Esophagus muscularis mucosa (tissue), 4 donors: ENCODE measurements around the gene DSC1. TPM values are rescaled to one million over a fixed set of nuclear protein-coding genes. Genes with fewer than 3 reads are reported as not detected.

Experiments
- DNase-seq: peaks from one replicate; pipeline ENCODE4 v3.0.0-alpha.2; 2017; ENCODE audit errors: extremely low spot score
- H3K27ac ChIP-seq, 4 donors: fragments of 200-600 bp; sonication (generic); replicated peaks in 1 of 4; 1 replicate in 3 of 4; 2 replicates in 1 of 4; pipeline ENCODE4 v1.5.1; 2016 to 2019; ENCODE audit warnings: mild to moderate bottlenecking in 1 of 4
- H3K27me3 ChIP-seq, 4 donors: fragments of 200-600 bp; sonication (generic); one replicate each; pipeline versions ENCODE4 v1.5.1 to v1.6.0; 2016 to 2019
- H3K36me3 ChIP-seq, 4 donors: fragments of 200-600 bp; sonication (generic); one replicate each; pipeline ENCODE4 v1.5.1; 2016 to 2019
- H3K4me1 ChIP-seq, 4 donors: fragments of 200-600 bp; sonication (generic); one replicate each; pipeline ENCODE4 v1.5.1; 2016 to 2019
- H3K4me3 ChIP-seq, 4 donors: fragments of 200-600 bp; sonication (generic); 1 replicate in 2 of 4; 2 replicates in 2 of 4; pipeline ENCODE4 v1.5.1; 2016 to 2019; ENCODE audit warnings: mild to moderate bottlenecking in 4 of 4, moderate library complexity in 1 of 4
- H3K9me3 ChIP-seq, 4 donors: fragments of 200-600 bp; sonication (generic); 1 replicate in 3 of 4; 2 replicates in 1 of 4; pipeline ENCODE4 v1.5.1; 2016 to 2019
- EP300 ChIP-seq: sonication (generic); formaldehyde crosslinking; IDR thresholded peaks from one replicate; pipeline ENCODE4 v1.6.1; 2017; ENCODE audit warnings: antibody characterized with exemption
- POLR2A ChIP-seq: fragments of 450-650 bp; IDR thresholded peaks from one replicate; pipeline ENCODE4 v1.6.1; 2017; ENCODE audit warnings: antibody characterized with exemption, moderate library complexity, mild to moderate bottlenecking, low read depth
- POLR2AphosphoS5 ChIP-seq, 2 donors: sonication (generic); formaldehyde crosslinking; IDR thresholded peaks; one replicate each; pipeline ENCODE4 v1.6.1; 2017; ENCODE audit warnings: antibody characterized with exemption in 2 of 2
- WGBS: methylation state at CpG from one replicate; pipeline ENCODE4 v1.1.5; 2018; 5-methylcytosine and 5-hydroxymethylcytosine counted together
- intact Hi-C: fragments of 100-400 bp; cut with DNase I; formaldehyde crosslinking; loops from one replicate; pipeline ENCODE4 v1.15.1; 2023
- total RNA-seq, 4 donors: library from RNA; depleted of rRNA; stranded (reverse); fragments of >200 nt; gene quantifications; one replicate each; pipeline versions ENCODE4 v1.1.0 to v1.2.1, GENCODE V29; 2016
- TF ChIP-seq, protein P1 (sequence below), 3 experiments: fragments of 200-600 bp in 2 of 3; fragments of 450-650 bp in 1 of 3; sonication (generic) in 2 of 3; IDR thresholded peaks; one replicate each; pipeline ENCODE4 v1.5.1; 2017 to 2019; ENCODE audit warnings: antibody characterized with exemption in 3 of 3, mild to moderate bottlenecking in 2 of 3, moderate library complexity in 1 of 3

DSC1 gene
- total RNA-seq, 4 donors from 2014 or later = not detected

- no peak for DNase-seq
- H3K4me3 ChIP-seq = peak within 1 kb of the TSS; percentile 56 to 59 (median 58)
These were observed 60.5 kb downstream of the DSC1 start, which contains the start of gene DSC2 for GRCh38 chr18:31102025-31102684. DSC2 (minus strand) TSS chr18:31102421; CDS start chr18:31101971, 450 bp downstream.

DNA sequence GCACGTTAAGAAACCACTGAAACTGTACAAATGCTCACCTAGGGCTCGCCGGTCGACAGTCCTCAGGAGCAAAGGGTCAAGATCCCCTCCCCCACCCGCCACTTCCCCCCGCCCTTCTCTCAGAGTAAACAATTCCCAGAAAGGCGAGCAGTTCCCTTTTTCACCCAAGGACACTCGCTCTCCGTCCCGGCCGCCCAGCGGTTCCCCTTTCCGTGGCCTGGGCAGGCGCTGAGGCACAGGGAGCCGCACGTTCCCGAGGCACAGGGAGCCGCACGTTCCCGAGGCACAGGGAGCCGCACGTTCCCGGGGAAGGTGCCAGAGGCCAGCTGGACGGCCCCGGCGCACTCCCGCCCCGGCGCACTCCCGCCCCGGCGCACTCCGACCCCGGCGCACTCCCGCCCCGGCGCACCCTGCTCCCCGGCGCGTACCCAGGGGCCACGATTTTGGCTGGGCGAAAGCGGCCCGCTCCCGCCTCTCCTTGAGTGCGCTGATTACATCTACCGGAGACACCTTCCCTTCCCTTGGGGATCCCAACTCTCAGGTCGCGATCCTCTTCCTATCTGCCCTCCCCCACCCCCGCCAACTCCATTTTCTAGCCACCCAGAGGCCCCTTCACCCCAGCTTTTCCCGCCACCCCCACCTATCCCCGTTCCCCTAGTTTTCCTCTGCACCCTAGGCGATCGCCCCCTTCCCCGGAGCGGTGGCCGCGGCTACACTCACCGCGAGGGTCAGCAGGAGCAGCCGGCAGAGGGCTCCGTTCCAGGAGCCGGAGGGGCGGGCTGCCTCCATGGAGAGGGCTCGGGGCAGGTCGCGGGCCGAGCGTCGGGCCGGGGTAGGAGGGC is 61.3 kb downstream of the DSC1 start:
- H3K9me3 ChIP-seq = no peaks in the 10 kb centered on the region
- peaks cover 0 to 29% (median 0%) of the 10 kb centered on the region in 4 donors for H3K27me3 ChIP-seq
- H3K4me3 ChIP-seq = peak overlapping the region; percentile 56 to 59 (median 58)
- peaks cover 0 to 16% (median 11%) of the 10 kb centered on the region in 4 donors for H3K4me1 ChIP-seq
- intact Hi-C loops = no loop called here
- TF ChIP-seq POLR2A (no peak), POLR2AphosphoS5 (IDR thresholded peaks at IDR 0.05) (peak; percentile 14 to 43)
- H3K36me3 ChIP-seq = no peaks in the 10 kb centered on the region
- WGBS = 0% methylated on average over 23 of the region's 72 CpGs
- DNase-seq = no peak
- peak overlapping the region; percentile 58 to 70 (median 62) for H3K27ac ChIP-seq

More at GRCh38 chr18:31102025-31102684, 60.5 kb downstream of the DSC1 start, which contains the start of gene DSC2:
- peak within 1 kb of the TSS; percentile 58 to 70 (median 62) for H3K27ac ChIP-seq
- intact Hi-C loops = no loop called here
- H3K36me3 ChIP-seq = no peaks in the 10 kb centered on the region
- WGBS = 8% methylated on average over 23 of the region's 44 CpGs
- H3K4me1 ChIP-seq = peaks cover 0 to 16% (median 11%) of the 10 kb centered on the region in 4 donors
- peaks cover 0 to 29% (median 0%) of the 10 kb centered on the region in 4 donors for H3K27me3 ChIP-seq
- no peak for TF ChIP-seq EP300
- TF ChIP-seq, protein P1, sequence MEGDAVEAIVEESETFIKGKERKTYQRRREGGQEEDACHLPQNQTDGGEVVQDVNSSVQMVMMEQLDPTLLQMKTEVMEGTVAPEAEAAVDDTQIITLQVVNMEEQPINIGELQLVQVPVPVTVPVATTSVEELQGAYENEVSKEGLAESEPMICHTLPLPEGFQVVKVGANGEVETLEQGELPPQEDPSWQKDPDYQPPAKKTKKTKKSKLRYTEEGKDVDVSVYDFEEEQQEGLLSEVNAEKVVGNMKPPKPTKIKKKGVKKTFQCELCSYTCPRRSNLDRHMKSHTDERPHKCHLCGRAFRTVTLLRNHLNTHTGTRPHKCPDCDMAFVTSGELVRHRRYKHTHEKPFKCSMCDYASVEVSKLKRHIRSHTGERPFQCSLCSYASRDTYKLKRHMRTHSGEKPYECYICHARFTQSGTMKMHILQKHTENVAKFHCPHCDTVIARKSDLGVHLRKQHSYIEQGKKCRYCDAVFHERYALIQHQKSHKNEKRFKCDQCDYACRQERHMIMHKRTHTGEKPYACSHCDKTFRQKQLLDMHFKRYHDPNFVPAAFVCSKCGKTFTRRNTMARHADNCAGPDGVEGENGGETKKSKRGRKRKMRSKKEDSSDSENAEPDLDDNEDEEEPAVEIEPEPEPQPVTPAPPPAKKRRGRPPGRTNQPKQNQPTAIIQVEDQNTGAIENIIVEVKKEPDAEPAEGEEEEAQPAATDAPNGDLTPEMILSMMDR (IDR thresholded peaks at IDR 0.05) = no peak
- no peak for TF ChIP-seq POLR2AphosphoS5 (IDR thresholded peaks at IDR 0.05)
- TF ChIP-seq POLR2A = no peak
- H3K9me3 ChIP-seq = no peaks in the 10 kb centered on the region

GRCh38 chr18:31100436-31101182 is 62.0 kb downstream of the DSC1 start:
- DNase-seq = no peak
- H3K36me3 ChIP-seq = no peaks in the 10 kb centered on the region
- peaks cover 0 to 29% (median 0%) of the 10 kb centered on the region in 4 donors for H3K27me3 ChIP-seq
- WGBS = 20% methylated on average over 23 of the region's 23 CpGs
- peak overlapping the region; percentile 58 to 70 (median 62) for H3K27ac ChIP-seq
- no peaks in the 10 kb centered on the region for H3K9me3 ChIP-seq
- H3K4me1 ChIP-seq = peaks cover 0 to 16% (median 11%) of the 10 kb centered on the region in 4 donors
- no peak for TF ChIP-seq EP300
- no peak for TF ChIP-seq POLR2AphosphoS5 (IDR thresholded peaks at IDR 0.05)
- no peak for TF ChIP-seq POLR2A
- peak overlapping the region; percentile 56 to 59 (median 58) for H3K4me3 ChIP-seq
- intact Hi-C loops = no loop called here

GRCh38 chr18:31099450-31100230 is 63.0 kb downstream of the DSC1 start:
- 86% methylated on average over 10 of the region's 10 CpGs for WGBS
- no peaks in the 10 kb centered on the region for H3K9me3 ChIP-seq
- TF ChIP-seq POLR2AphosphoS5 (IDR thresholded peaks at IDR 0.05) (no peak), POLR2A (no peak), EP300 (no peak)
- TF ChIP-seq, protein P1 (IDR thresholded peaks at IDR 0.05) = no peak
- intact Hi-C loops = no loop called here
- peaks cover 0 to 29% (median 0%) of the 10 kb centered on the region in 4 donors for H3K27me3 ChIP-seq
- no peak overlapping the region for H3K27ac ChIP-seq
- DNase-seq = no peak
- H3K4me3 ChIP-seq = no peak overlapping the region
- no peaks in the 10 kb centered on the region for H3K36me3 ChIP-seq
- H3K4me1 ChIP-seq = peaks cover 0 to 16% (median 11%) of the 10 kb centered on the region in 4 donors

DNA sequence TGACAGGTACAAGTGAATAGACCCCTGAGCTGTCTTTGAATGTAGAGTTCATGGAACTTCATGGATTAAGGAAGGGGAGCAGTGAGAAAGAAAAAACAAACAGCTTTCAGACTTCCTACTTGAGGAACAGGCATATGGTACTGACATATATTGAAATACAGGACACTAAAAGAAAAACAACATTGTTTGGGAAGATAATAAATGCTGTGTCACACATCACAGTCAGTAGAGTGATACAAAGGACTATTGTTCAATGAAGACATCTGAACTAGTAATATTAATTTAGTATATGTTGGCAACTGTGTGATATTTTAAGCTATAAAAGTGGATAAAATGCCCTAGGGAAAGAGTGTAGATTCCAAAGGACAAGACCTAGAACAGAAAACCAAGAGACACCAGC is 63.8 kb downstream of the DSC1 start:
- intact Hi-C loops = no loop called here
- no peak for DNase-seq
- Histone ChIP-seq H3K9me3 (no peaks in the 10 kb centered on the region), H3K4me1 (peaks cover 0 to 16% (median 11%) of the 10 kb centered on the region in 4 donors), H3K36me3 (no peaks in the 10 kb centered on the region), H3K27me3 (peaks cover 0 to 29% (median 0%) of the 10 kb centered on the region in 4 donors), H3K27ac (no peak overlapping the region), H3K4me3 (no peak overlapping the region)
- TF ChIP-seq, protein P1 (IDR thresholded peaks at IDR 0.05) = no peak
- TF ChIP-seq POLR2A (no peak), EP300 (no peak), POLR2AphosphoS5 (IDR thresholded peaks at IDR 0.05) (no peak)
